Measurements from ENCODE around the gene ZBTB20.

The ZBTB20 gene

GRCh38 chr3:114671741-114672510, 475.2 kb downstream of the ZBTB20 start:
- no peak for DNase-seq (ENCODE audit: low read depth)

GRCh38 chr3:114669614-114670013, 477.5 kb downstream of the ZBTB20 start:
- DNase-seq (ENCODE audit: low read depth) = no peak

- no peak for DNase-seq (ENCODE audit: low read depth)
Measured at GRCh38 chr3:114668099-114668498, 479.0 kb downstream of the ZBTB20 start.

GRCh38 chr3:114666623-114667022, 480.5 kb downstream of the ZBTB20 start:
- DNase-seq (ENCODE audit: low read depth) = no peak

- no peak for DNase-seq (ENCODE audit: low read depth)
Measured at GRCh38 chr3:114664006-114664405, 483.1 kb downstream of the ZBTB20 start.

- DNase-seq (ENCODE audit: low read depth) = no peak
Measured at GRCh38 chr3:114660808-114661207, 486.3 kb downstream of the ZBTB20 start.

GRCh38 chr3:114660124-114660523, 487.0 kb downstream of the ZBTB20 start:
- no peak for DNase-seq (ENCODE audit: low read depth)

GRCh38 chr3:114659109-114660061, 487.7 kb downstream of the ZBTB20 start:
- DNase-seq (ENCODE audit: low read depth) = no peak

GRCh38 chr3:114651555-114651954, 495.5 kb downstream of the ZBTB20 start:
- no peak for DNase-seq (ENCODE audit: low read depth)

GRCh38 chr3:114650808-114651207, 496.3 kb downstream of the ZBTB20 start:
- no peak for DNase-seq (ENCODE audit: low read depth)

- no peak for DNase-seq (ENCODE audit: low read depth)
Measured at GRCh38 chr3:114649331-114649730, 497.8 kb downstream of the ZBTB20 start.

- no peak for DNase-seq (ENCODE audit: low read depth)
Measured at GRCh38 chr3:114646526-114646925, 500.6 kb downstream of the ZBTB20 start.

GRCh38 chr3:114645392-114645791, 501.7 kb downstream of the ZBTB20 start:
- no peak for DNase-seq (ENCODE audit: low read depth)

- no peak for DNase-seq (ENCODE audit: low read depth)
Measured at GRCh38 chr3:114644367-114644766, 502.7 kb downstream of the ZBTB20 start.

- DNase-seq (ENCODE audit: low read depth) = no peak
Measured at GRCh38 chr3:114642951-114643741, 503.9 kb downstream of the ZBTB20 start.

GRCh38 chr3:114640126-114640525, 507.0 kb downstream of the ZBTB20 start:
- DNase-seq (ENCODE audit: low read depth) = no peak

GRCh38 chr3:114639171-114639570, 507.9 kb downstream of the ZBTB20 start:
- no peak for DNase-seq (ENCODE audit: low read depth)

GRCh38 chr3:114635878-114636277, 511.2 kb downstream of the ZBTB20 start:
- DNase-seq (ENCODE audit: low read depth) = no peak

GRCh38 chr3:114634635-114635034, 512.5 kb downstream of the ZBTB20 start:
- DNase-seq (ENCODE audit: low read depth) = no peak

- no peak for DNase-seq (ENCODE audit: low read depth)
Measured at GRCh38 chr3:114632757-114633424, 514.2 kb downstream of the ZBTB20 start.

- DNase-seq (ENCODE audit: low read depth) = no peak
Measured at GRCh38 chr3:114627770-114628169, 519.3 kb downstream of the ZBTB20 start.

- no peak for DNase-seq (ENCODE audit: low read depth)
Measured at GRCh38 chr3:114626751-114627150, 520.3 kb downstream of the ZBTB20 start.
